ENCODE measurements around the gene KRT81.
"Not testable (repeated sequence)": the region's sequence is repeated elsewhere in the genome, so short reads cannot be mapped to it uniquely, and the experiment has no call there.

KRT81 gene

DNA sequence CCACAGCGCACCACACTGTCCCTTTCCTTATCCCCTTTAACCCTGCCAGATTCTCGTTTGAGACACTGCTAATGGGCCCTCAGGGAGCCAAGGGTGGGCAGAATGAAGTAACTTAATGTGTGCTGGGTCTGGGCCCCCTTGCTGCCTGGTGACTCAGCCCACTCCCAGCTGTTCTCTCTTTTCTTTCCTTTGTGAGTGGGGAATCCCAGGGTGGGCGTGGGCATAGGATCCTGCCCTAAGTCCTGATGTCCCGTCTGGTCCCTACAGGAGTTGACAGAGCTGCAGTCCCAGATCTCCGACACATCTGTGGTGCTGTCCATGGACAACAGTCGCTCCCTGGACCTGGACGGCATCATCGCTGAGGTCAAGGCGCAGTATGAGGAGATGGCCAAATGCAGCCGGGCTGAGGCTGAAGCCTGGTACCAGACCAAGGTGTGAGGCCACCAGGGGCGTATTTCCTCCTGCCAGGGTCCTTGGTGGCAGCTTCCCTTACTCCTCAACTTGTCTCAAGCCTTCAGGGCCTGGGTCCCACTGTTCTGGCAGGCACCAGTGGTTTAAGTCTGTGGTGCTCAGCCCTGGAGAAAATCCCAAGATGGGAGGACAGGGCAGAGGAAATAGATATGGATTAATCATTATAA lies 50.0 kb downstream of the KRT81 start:
- no peak for DNase-seq (ENCODE audit: low spot score)

DNA sequence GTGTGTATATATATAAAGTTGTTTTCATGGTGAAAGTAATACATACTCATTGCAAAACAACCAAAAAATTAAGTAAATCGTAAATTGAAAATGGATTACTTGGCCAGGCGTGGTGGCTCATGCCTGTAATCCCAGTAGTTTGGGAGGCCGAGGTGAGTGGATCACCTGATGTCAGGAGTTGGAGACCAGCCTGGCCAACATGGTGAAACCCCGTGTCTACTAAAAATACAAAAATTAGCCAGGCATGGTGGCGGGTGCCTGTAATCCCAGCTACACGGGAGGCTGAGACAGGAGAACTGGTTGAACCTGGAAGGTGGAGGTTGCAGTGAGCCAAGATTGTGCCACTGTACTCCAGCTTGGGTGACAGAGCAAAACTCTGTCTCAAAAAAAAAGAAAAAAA lies 51.1 kb downstream of the KRT81 start:
- not testable (repeated sequence) for DNase-seq (ENCODE audit: low spot score)

DNA sequence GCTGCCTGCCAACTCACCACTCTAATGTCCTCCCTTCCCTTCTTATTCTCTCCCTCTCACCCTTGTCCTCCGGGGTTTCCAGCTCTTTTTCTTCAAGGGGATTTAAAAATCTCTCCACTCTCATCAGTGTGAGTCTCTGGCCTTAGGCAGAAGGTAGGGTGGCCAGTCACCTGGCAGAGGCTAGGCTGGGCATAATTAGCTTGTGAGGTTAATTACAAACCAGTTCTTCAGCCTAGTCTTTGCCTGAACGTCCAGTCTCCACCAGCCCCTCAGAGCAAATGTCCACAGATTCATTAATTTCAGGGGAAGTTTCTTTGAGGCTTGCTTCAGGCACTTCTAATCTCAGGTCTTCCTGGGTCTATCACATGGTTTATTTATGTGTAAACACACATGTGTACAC lies 51.6 kb downstream of the KRT81 start:
- no peak for DNase-seq (ENCODE audit: low spot score)

DNA sequence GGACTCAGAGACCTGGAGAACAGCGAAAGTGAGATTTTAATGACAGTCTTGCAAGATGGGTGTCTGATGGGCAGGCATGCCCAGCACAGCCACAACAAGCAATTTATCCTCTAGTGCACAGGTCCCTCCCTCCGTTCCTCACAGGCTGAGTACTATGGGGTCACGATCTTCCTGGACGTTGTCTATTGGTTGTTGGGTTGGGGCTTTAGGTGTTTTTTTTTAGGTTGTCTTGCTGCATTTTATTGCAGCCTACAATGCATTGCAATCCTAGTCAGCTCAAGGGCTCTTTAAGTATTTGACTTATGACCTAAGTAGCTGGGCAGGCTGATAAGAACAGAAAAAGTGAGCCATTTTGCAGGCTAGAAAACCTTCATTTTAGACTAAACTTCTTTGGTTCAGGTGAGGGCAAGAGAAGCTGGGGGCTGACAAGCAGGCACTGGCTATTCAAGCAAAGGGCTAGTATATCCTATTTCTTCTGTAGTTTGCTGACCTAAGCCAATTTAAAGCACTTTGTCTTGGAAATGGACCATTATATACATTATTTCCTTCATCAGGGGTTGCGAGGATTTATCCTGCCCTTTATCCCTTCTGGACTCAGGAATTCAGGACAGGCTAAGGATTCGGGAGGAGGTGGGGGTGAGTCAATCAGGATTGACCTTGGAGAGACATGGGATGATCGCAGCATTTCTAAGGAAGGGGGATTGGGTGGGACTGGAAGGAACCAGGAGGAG lies 52.3 kb downstream of the KRT81 start:
- DNase-seq (ENCODE audit: low spot score), result no peak

DNA sequence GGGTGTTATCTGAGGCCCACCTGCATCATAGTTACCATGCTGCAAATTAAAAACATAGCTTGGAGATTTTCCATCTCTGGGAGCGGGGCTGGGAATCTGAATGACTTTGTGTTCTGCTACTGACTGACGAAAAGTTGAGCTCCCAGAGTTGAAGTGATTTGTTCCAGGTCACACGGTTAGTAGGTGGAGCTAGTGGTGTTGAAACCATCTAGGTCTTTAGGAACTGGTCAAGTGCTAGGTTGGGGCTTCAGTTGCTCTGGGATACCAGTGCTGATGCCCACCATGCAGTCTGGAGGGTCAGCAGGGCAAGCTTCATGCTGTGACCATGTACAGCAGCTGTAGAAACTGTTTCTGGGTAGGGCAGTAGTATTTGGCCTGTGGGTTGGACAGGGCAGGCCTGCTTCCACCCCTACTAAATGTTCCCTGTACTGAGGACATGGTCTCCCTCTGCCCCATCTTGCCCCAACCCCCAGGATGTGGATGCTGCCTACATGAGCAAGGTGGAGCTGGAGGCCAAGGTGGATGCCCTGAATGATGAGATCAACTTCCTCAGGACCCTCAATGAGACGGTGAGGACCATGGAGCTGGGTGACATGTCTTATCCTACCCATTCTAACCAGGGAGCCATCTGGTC lies 53.0 kb downstream of the KRT81 start:
- no peak for DNase-seq (ENCODE audit: low spot score)

DNA sequence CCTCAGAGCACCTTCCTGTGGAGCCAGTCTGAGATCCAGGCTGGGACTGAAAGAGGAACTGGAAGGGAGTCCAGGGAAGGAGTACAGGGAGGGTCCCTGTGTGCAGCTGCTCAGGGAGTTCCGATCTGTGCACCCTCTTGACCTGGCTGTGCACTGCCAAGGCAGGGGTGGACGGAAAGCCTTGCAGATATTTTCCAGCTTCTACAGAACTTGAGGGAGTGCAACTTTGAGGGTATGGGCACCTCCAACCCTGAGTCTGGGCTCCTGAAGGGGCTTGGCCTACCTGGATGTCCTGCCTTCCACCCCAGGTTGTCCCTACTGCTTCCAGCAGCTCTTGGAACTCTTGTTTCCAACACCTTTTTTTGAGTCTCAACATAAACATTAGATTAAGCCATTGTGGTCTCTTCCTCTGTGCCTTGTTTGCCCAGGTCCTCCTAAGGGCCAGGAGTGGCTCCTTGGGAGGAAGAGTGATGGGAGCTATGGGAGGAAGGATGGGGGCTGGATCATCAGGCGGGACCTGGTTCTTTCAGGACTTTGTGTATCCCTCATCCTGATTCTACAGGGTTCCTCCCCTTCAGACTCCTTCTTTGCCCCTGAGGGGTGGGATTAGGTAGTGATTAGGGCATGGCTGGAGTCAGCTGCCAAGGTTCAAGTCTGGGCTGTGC lies 54.8 kb downstream of the KRT81 start:
- no peak for DNase-seq (ENCODE audit: low spot score)

All from COLO829 (cell line).